Mammary epithelial cell (primary cell): ENCODE data around the gene USP49.

Experiments
- EZH2 ChIP-seq: IDR thresholded peaks from 2 replicates; pipeline ENCODE4 v1.6.1; 2012; ENCODE audit warnings: low read length, inconsistent platforms, borderline replicate concordance
- TF ChIP-seq, protein P1 (sequence below), 2 donors: IDR thresholded peaks in 1 of 2; conservative IDR thresholded peaks in 1 of 2; 2 replicates each; pipeline ENCODE4 v1.5.1; 2011 to 2012; ENCODE audit warnings: inconsistent platforms in 2 of 2, low read length in 2 of 2, mild to moderate bottlenecking in 2 of 2, control low read depth in 1 of 2, low read depth in 1 of 2; ENCODE audit not compliant: insufficient read depth in 1 of 2; ENCODE audit errors: extremely low read depth in 1 of 2

DNA sequence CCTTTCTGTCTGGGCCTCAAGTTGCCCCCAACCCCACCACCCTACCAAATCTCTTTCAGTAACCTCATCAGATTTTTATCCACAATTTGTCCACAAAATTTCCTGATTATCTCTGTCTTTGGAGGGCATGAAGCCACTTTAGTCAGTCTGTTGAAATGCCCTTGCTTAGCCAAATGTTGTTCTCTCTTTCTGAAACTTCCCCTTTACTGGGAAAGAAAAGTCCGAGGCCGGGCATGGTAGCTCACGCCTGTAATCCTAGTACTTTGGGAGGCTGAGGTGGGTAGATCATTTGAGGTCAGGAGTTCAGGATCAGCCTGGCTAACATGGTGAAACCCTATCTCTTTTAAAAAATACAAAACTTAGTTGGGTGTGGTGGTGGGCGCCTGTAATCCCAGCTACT is 73.9 kb downstream of the USP49 start:
- no peak for TF ChIP-seq EZH2
- TF ChIP-seq, protein P1, sequence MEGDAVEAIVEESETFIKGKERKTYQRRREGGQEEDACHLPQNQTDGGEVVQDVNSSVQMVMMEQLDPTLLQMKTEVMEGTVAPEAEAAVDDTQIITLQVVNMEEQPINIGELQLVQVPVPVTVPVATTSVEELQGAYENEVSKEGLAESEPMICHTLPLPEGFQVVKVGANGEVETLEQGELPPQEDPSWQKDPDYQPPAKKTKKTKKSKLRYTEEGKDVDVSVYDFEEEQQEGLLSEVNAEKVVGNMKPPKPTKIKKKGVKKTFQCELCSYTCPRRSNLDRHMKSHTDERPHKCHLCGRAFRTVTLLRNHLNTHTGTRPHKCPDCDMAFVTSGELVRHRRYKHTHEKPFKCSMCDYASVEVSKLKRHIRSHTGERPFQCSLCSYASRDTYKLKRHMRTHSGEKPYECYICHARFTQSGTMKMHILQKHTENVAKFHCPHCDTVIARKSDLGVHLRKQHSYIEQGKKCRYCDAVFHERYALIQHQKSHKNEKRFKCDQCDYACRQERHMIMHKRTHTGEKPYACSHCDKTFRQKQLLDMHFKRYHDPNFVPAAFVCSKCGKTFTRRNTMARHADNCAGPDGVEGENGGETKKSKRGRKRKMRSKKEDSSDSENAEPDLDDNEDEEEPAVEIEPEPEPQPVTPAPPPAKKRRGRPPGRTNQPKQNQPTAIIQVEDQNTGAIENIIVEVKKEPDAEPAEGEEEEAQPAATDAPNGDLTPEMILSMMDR (conservative IDR thresholded peaks at IDR 0.05 in 1 of 2, IDR thresholded peaks at IDR 0.05 in 1 of 2; ENCODE audit: extremely low read depth in 1 of 2, insufficient read depth in 1 of 2, low read depth in 1 of 2, low read length in 2 of 2) = no peak
